ENCODE results near the gene HS6ST1. TPM values are rescaled to one million over a fixed set of nuclear protein-coding genes. Genes with fewer than 3 reads are reported as not detected.
A peak's percentile ranks its signal among the peaks of the same experiment; 100 is the strongest.

The HS6ST1 gene
- total RNA-seq, 1 experiment from 2014 or later: 20.3 TPM

- no peaks in the 10 kb centered on the region for H3K36me3 ChIP-seq (ENCODE audit: control insufficient read depth, insufficient read depth, low read length)
- Mint-ChIP-seq H3K27me3 (ENCODE audit: insufficient read depth, unreplicated experiment) (no peaks in the 10 kb centered on the region), H3K27ac (ENCODE audit: unreplicated experiment) (no peak overlapping the region), H3K36me3 (ENCODE audit: insufficient read depth, unreplicated experiment) (no peaks in the 10 kb centered on the region), H3K4me3 (ENCODE audit: unreplicated experiment) (no peak overlapping the region), H3K9me3 (ENCODE audit: unreplicated experiment) (no peaks in the 10 kb centered on the region), H3K4me1 (ENCODE audit: low read depth, unreplicated experiment) (no peaks in the 10 kb centered on the region)
- no peaks in the 10 kb centered on the region for H3K9me3 ChIP-seq
- H3K4me3 ChIP-seq (ENCODE audit: low read depth, low read length): no peak overlapping the region
- intact Hi-C loops (cut with micrococcal nuclease; ENCODE audit: unreplicated experiment): loop anchor here (5.0 kb wide), 4 partner anchors 37 to 432 kb away; no protein-coding TSS in a partner anchor
- peak in 1 of 2 experiments; percentile 22 for DNase-seq
- H3K4me1 ChIP-seq: 0 out of 2 replicates have a peak, but pooled peaks cover 4% of the 10 kb centered on the region
- ChIA-PET POLR2A (no interaction called here), CTCF (no interaction called here)
- no peak for TF ChIP-seq CTCF (IDR thresholded peaks at IDR 0.05; ENCODE audit: insufficient read depth in 1 of 2, low read depth in 1 of 2, low read length in 1 of 2, severe bottlenecking in 1 of 2, unreplicated experiment in 1 of 2)
- no TSS peak for BruUV-seq (replicated peaks)
- no peaks in the 10 kb centered on the region for H3K27me3 ChIP-seq (replicated peaks; ENCODE audit: control insufficient read depth, insufficient read depth, low read length)
These were observed 6.3 kb upstream of the HS6ST1 start for GRCh38 chr2:128324897-128325410.

- no peak overlapping the region for H3K4me3 Mint-ChIP-seq (ENCODE audit: unreplicated experiment)
- BruUV-seq (replicated peaks): no TSS peak
- no peak for TF ChIP-seq CTCF (IDR thresholded peaks at IDR 0.05; ENCODE audit: insufficient read depth in 1 of 2, low read depth in 1 of 2, low read length in 1 of 2, severe bottlenecking in 1 of 2, unreplicated experiment in 1 of 2)
- ChIA-PET POLR2A (no interaction called here), CTCF (no interaction called here)
- Histone ChIP-seq H3K27me3 (replicated peaks; ENCODE audit: control insufficient read depth, insufficient read depth, low read length) (no peaks in the 10 kb centered on the region), H3K4me3 (ENCODE audit: low read depth, low read length) (no peak overlapping the region), H3K9me3 (no peaks in the 10 kb centered on the region), H3K36me3 (ENCODE audit: control insufficient read depth, insufficient read depth, low read length) (no peaks in the 10 kb centered on the region), H3K4me1 (peaks cover 8% of the 10 kb centered on the region; the same call in 1 of the 2 replicates)
- intact Hi-C loops (cut with micrococcal nuclease; ENCODE audit: unreplicated experiment): loop anchor here (5.0 kb wide), 3 partner anchors 53 to 433 kb away; no protein-coding TSS in a partner anchor
- H3K36me3 Mint-ChIP-seq (ENCODE audit: insufficient read depth, unreplicated experiment): no peaks in the 10 kb centered on the region
- no peak overlapping the region for H3K27ac Mint-ChIP-seq (ENCODE audit: unreplicated experiment)
- H3K9me3 Mint-ChIP-seq (ENCODE audit: unreplicated experiment): no peaks in the 10 kb centered on the region
- DNase-seq: peak in 1 of 2 experiments; percentile 41
- H3K27me3 Mint-ChIP-seq (ENCODE audit: insufficient read depth, unreplicated experiment): no peaks in the 10 kb centered on the region
- no peaks in the 10 kb centered on the region for H3K4me1 Mint-ChIP-seq (ENCODE audit: low read depth, unreplicated experiment)
These were observed 5.6 kb upstream of the HS6ST1 start for GRCh38 chr2:128324008-128324896.

- DNase-seq: peak in 1 of 2 experiments; percentile 21
- Histone ChIP-seq H3K27me3 (replicated peaks; ENCODE audit: control insufficient read depth, insufficient read depth, low read length) (no peaks in the 10 kb centered on the region), H3K4me3 (ENCODE audit: low read depth, low read length) (no peak overlapping the region), H3K4me1 (peaks cover 9% of the 10 kb centered on the region; the same call in 1 of the 2 replicates), H3K36me3 (ENCODE audit: control insufficient read depth, insufficient read depth, low read length) (no peaks in the 10 kb centered on the region), H3K9me3 (no peaks in the 10 kb centered on the region)
- ChIA-PET CTCF (interaction anchor here (0.6 kb wide), 1 partner anchor 325 kb away, joined by 4 read pairs; no protein-coding TSS in a partner anchor), POLR2A (no interaction called here)
- BruUV-seq (replicated peaks): no TSS peak
- no peaks in the 10 kb centered on the region for H3K36me3 Mint-ChIP-seq (ENCODE audit: insufficient read depth, unreplicated experiment)
- H3K9me3 Mint-ChIP-seq (ENCODE audit: unreplicated experiment): no peaks in the 10 kb centered on the region
- TF ChIP-seq CTCF (IDR thresholded peaks at IDR 0.05; ENCODE audit: insufficient read depth in 1 of 2, low read depth in 1 of 2, low read length in 1 of 2, severe bottlenecking in 1 of 2, unreplicated experiment in 1 of 2): no peak
- peak overlapping the region; percentile 65 for H3K4me3 Mint-ChIP-seq (ENCODE audit: unreplicated experiment)
- H3K27me3 Mint-ChIP-seq (ENCODE audit: insufficient read depth, unreplicated experiment): no peaks in the 10 kb centered on the region
- no peaks in the 10 kb centered on the region for H3K4me1 Mint-ChIP-seq (ENCODE audit: low read depth, unreplicated experiment)
- no peak overlapping the region for H3K27ac Mint-ChIP-seq (ENCODE audit: unreplicated experiment)
- intact Hi-C loops (cut with micrococcal nuclease; ENCODE audit: unreplicated experiment): loop anchor here (5.0 kb wide), 3 partner anchors 54 to 434 kb away; no protein-coding TSS in a partner anchor
These were observed 4.9 kb upstream of the HS6ST1 start for GRCh38 chr2:128323555-128323931.

Measured in Caco-2 (cell line).